ENCODE data around the gene IDE. TPM values are rescaled to one million over a fixed set of nuclear protein-coding genes. Genes with fewer than 3 reads are reported as not detected.
A peak's percentile ranks its signal among the peaks of the same experiment; 100 is the strongest.
"Not testable (repeated sequence)": the region's sequence is repeated elsewhere in the genome, so short reads cannot be mapped to it uniquely, and the experiment has no call there.

Gene IDE
- 11.6 TPM for total RNA-seq

- DNase-seq (ENCODE audit: low read depth in 2 of 3, low spot score in 2 of 3), result peak; percentile 74 to 89 (median 85)
Measured at GRCh38 chr10:92573798-92574547, at the start of gene IDE. IDE (minus strand) TSS chr10:92574093; CDS start chr10:92574019, 74 bp downstream.

- no peak for DNase-seq (ENCODE audit: low read depth in 2 of 3, low spot score in 2 of 3)
Measured at GRCh38 chr10:92619368-92619767, 45.5 kb upstream of the IDE start.

- no peak for DNase-seq (ENCODE audit: low read depth in 2 of 3, low spot score in 2 of 3)
Measured at GRCh38 chr10:92615515-92615914, 41.6 kb upstream of the IDE start.

GRCh38 chr10:92604841-92605240, 30.9 kb upstream of the IDE start:
- no peak for DNase-seq (ENCODE audit: low read depth in 2 of 3, low spot score in 2 of 3)

- DNase-seq (ENCODE audit: low read depth in 2 of 3, low spot score in 2 of 3), result no peak
Measured at GRCh38 chr10:92598321-92598720, 24.4 kb upstream of the IDE start.

- DNase-seq (ENCODE audit: low read depth in 2 of 3, low spot score in 2 of 3), result no peak
Measured at GRCh38 chr10:92595505-92595904, 21.6 kb upstream of the IDE start.

GRCh38 chr10:92593619-92594588, 20.0 kb upstream of the IDE start:
- DNase-seq (ENCODE audit: low read depth in 2 of 3, low spot score in 2 of 3), result no peak

GRCh38 chr10:92592761-92593618, 19.1 kb upstream of the IDE start, which contains the start of gene KIF11:
KIF11 (plus strand) TSS chr10:92593130; CDS start chr10:92593376, 246 bp downstream.
- DNase-seq (ENCODE audit: low read depth in 2 of 3, low spot score in 2 of 3), result peak; percentile 85 to 98 (median 97)

GRCh38 chr10:92591550-92592022, 17.7 kb upstream of the IDE start:
- DNase-seq (ENCODE audit: low read depth in 2 of 3, low spot score in 2 of 3), result peak; percentile 87 to 97 (median 97)

- peak in 2 of 3 donors; percentile 65 to 71 for DNase-seq (ENCODE audit: low read depth in 2 of 3, low spot score in 2 of 3)
Measured at GRCh38 chr10:92590623-92591549, 17.0 kb upstream of the IDE start.

- DNase-seq (ENCODE audit: low read depth in 2 of 3, low spot score in 2 of 3), result not testable (repeated sequence)
Measured at GRCh38 chr10:92582347-92582746, 8.5 kb upstream of the IDE start.

- peak in 2 of 3 donors; percentile 18 to 47 for DNase-seq (ENCODE audit: low read depth in 2 of 3, low spot score in 2 of 3)
Measured at GRCh38 chr10:92575961-92576360, 2.1 kb upstream of the IDE start.

GRCh38 chr10:92574548-92575261, 812 bp upstream of the IDE start:
- DNase-seq (ENCODE audit: low read depth in 2 of 3, low spot score in 2 of 3), result peak in 2 of 3 donors; percentile 11 to 74

GRCh38 chr10:92573091-92573797, 649 bp downstream of the IDE start:
- DNase-seq (ENCODE audit: low read depth in 2 of 3, low spot score in 2 of 3), result peak in 2 of 3 donors; percentile 39 to 67

- no peak for DNase-seq (ENCODE audit: low read depth in 2 of 3, low spot score in 2 of 3)
Measured at GRCh38 chr10:92572362-92573090, 1.4 kb downstream of the IDE start.

- DNase-seq (ENCODE audit: low read depth in 2 of 3, low spot score in 2 of 3), result no peak
Measured at GRCh38 chr10:92571649-92572048, 2.2 kb downstream of the IDE start.

- DNase-seq (ENCODE audit: low read depth in 2 of 3, low spot score in 2 of 3), result not testable (repeated sequence)
Measured at GRCh38 chr10:92569663-92570062, 4.2 kb downstream of the IDE start.
